ENCODE results near the gene MYO9B. TPM values are rescaled to one million over a fixed set of nuclear protein-coding genes. Genes with fewer than 3 reads are reported as not detected.

The MYO9B gene
- total RNA-seq, 1 experiment from 2014 or later, result 74.6 TPM

- no peak for TF ChIP-seq MAX (IDR thresholded peaks at IDR 0.05)
- TF ChIP-seq ZNF274 (IDR thresholded peaks at IDR 0.05; ENCODE audit: low read depth, low read length), result no peak
- no peak for TF ChIP-seq JUND (IDR thresholded peaks at IDR 0.05)
- TF ChIP-seq CTCF (IDR thresholded peaks at IDR 0.05 in 2 of 3, conservative IDR thresholded peaks at IDR 0.05 in 1 of 3; ENCODE audit: borderline replicate concordance in 1 of 3, insufficient read depth in 1 of 3, low read depth in 2 of 3, low read length in 2 of 3), result peak; percentile 22 to 90 (median 79); a peak in 5 of 6 replicates
- TF ChIP-seq CEBPB (IDR thresholded peaks at IDR 0.05; ENCODE audit: low read depth), result no peak
- no peak for TF ChIP-seq ZBTB33 (IDR thresholded peaks at IDR 0.05; ENCODE audit: extremely low read depth, insufficient replicate concordance, low read length)
- peak; percentile 49; the same call in 1 of the 2 replicates for TF ChIP-seq RAD21 (IDR thresholded peaks at IDR 0.05; ENCODE audit: low read depth)
- TF ChIP-seq POLR2A (IDR thresholded peaks at IDR 0.05; ENCODE audit: borderline replicate concordance, extremely low read depth, insufficient read depth, insufficient read length), result no peak
Observed at GRCh38 chr19:17103177-17103576, 27.6 kb downstream of the MYO9B start (continued).

- H3K27me3 ChIP-seq (ENCODE audit: insufficient read depth, low read length), result no peaks in the 10 kb centered on the region
- CTCF ChIA-PET, result no interaction called here
Observed at GRCh38 chr19:17104679-17105078, 29.1 kb downstream of the MYO9B start.

More at GRCh38 chr19:17104679-17105078, 29.1 kb downstream of the MYO9B start:
- Histone ChIP-seq H2AFZ (ENCODE audit: low read depth, low read length, poor library complexity, severe bottlenecking) (no peak overlapping the region), H3K27ac (ENCODE audit: low read depth, low read length) (no peak overlapping the region), H3K9ac (ENCODE audit: low read length) (no peak overlapping the region), H3K4me1 (ENCODE audit: control insufficient read depth in 1 of 2, insufficient read depth in 2 of 2, low read length in 2 of 2) (peaks cover 21 to 24% of the 10 kb centered on the region in 2 experiments), H3K36me3 (ENCODE audit: control insufficient read depth in 1 of 2, insufficient read depth in 2 of 2, low read length in 2 of 2) (peaks cover 10 to 14% of the 10 kb centered on the region in 2 experiments), H4K20me1 (ENCODE audit: insufficient read depth) (no peaks in the 10 kb centered on the region), H3K4me3 (replicated peaks in 1 of 2; ENCODE audit: low read depth in 1 of 2, low read length in 2 of 2) (no peak overlapping the region), H3K9me3 (ENCODE audit: control insufficient read depth in 1 of 2, insufficient read depth in 1 of 2, low read depth in 1 of 2, low read length in 2 of 2) (no peaks in the 10 kb centered on the region), H3K4me2 (ENCODE audit: low read length) (no peak overlapping the region), H3K79me2 (ENCODE audit: insufficient read depth, low read length) (peaks cover 68% of the 10 kb centered on the region), H3K9me2 (ENCODE audit: insufficient read depth) (no peaks in the 10 kb centered on the region)
- ChIA-PET POLR2A (no interaction called here), RAD21 (ENCODE audit: low non-redundant PET in 1 of 2, low total read pairs in 2 of 2, uncharacterized antibody in 2 of 2, unreplicated experiment in 2 of 2) (no interaction called here)
- intact Hi-C loops (cut with micrococcal nuclease), result no loop called here
- ATAC-seq, result no peak
- no peak for DNase-seq (ENCODE audit: low read depth, low spot score)
- TF ChIP-seq MAX (IDR thresholded peaks at IDR 0.05), result no peak
- no peak for TF ChIP-seq FOSL1 (IDR thresholded peaks at IDR 0.05; ENCODE audit: low read depth)
- TF ChIP-seq POLR2AphosphoS5 (IDR thresholded peaks at IDR 0.05; ENCODE audit: low read depth, low read length), result no peak
- TF ChIP-seq YY1 (IDR thresholded peaks at IDR 0.05; ENCODE audit: extremely low read depth, insufficient replicate concordance, low read depth, low read length), result no peak
- TF ChIP-seq EGR1 (IDR thresholded peaks at IDR 0.05; ENCODE audit: low read depth), result no peak
- TF ChIP-seq CBX3 (IDR thresholded peaks at IDR 0.05; ENCODE audit: low read depth), result no peak
- no peak for TF ChIP-seq POLR2A (IDR thresholded peaks at IDR 0.05; ENCODE audit: borderline replicate concordance, extremely low read depth, insufficient read depth, insufficient read length)
- TF ChIP-seq ATF3 (IDR thresholded peaks at IDR 0.05), result no peak
- no peak for TF ChIP-seq ELF1 (IDR thresholded peaks at IDR 0.05; ENCODE audit: borderline replicate concordance, low read depth)
- TF ChIP-seq SRF (IDR thresholded peaks at IDR 0.05; ENCODE audit: low read depth), result no peak
- BruUV-seq (replicated peaks), result no TSS peak

All from HCT116 (cell line).